GM18507 (cell line): ENCODE measurements around the gene CFAP210.
"Not testable (repeated sequence)": the region's sequence is repeated elsewhere in the genome, so short reads cannot be mapped to it uniquely, and the experiment has no call there.

Experiments used
- DNase-seq: peaks from one replicate; pipeline ENCODE4 v3.0.0; 2011; ENCODE audit warnings: low read depth; ENCODE audit not compliant: insufficient read length; ENCODE audit errors: extremely low spot score
- FAIRE-seq: peaks from 2 replicates; lab custom pipeline; 2011; peaks lifted over from hg19 to GRCh38; lab: Jason Lieb, UNC

Gene CFAP210

GRCh38 chr2:169714699-169715098 lies 20.5 kb upstream of the CFAP210 start:
- FAIRE-seq: no peak
- DNase-seq: no peak

DNA sequence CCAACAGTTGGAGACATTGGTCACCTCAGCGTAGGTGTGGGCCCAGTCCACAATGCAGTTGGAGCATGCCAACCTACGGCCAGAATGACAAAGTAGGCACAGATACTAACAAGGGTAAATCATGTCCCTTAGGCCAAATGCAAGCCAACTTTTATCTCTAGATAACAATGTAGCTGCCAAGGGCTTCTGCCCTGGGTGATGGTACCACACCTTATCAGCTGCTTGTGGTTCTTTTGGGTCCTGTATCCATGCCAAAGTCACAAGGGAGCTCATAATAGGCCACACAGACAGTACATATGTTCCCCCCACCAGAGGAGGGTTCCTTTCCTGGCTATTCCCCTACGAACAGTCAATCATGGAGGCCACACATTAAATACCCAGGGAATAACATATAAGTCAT lies 19.1 kb upstream of the CFAP210 start:
- DNase-seq: no peak
- no peak for FAIRE-seq

DNA sequence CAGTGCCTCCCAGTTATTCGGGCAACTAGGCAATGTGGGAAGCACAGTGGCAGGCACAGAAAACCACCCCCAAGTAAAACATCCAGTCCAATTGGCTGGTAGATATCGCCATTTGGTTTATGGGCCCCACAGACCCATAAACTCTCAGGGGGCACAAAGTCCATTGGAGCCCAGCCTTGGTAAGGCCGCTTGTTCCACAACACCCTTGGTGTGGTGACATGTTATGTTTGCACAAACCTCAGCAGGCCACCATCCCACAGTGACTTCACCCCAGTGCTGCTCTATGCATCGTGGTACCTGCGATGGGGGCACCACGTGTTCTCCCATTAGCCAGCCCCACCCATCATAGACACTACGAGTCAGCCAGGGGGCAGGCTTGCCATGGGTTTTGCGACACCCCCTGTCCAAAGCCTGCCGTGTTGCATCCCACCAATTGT lies 18.6 kb upstream of the CFAP210 start:
- DNase-seq (no peak), FAIRE-seq (no peak)

GRCh38 chr2:169711751-169712509 lies 17.7 kb upstream of the CFAP210 start:
- DNase-seq (no peak), FAIRE-seq (no peak)

DNA sequence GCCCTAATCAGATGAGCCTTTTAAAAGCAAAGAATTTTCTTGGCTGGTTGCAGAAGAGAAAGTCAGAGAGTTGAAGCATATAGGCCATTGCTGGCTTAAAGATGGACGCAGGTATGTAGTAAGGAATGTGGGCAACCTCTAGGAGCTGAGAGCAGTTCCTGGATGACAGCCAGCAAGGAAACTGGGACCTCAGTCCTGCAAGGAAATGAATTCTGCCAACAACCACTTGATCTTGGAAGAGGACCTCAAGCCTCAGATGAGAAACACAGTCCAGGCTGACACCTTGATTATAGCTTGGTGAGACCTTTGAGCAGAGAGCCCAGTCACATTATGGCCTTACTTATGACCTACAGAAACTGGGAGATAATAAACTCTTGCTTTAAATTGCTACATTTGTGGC lies 15.8 kb upstream of the CFAP210 start:
- no peak for FAIRE-seq
- no peak for DNase-seq

- DNase-seq: no peak
- FAIRE-seq: no peak
Measured at GRCh38 chr2:169709331-169709730, 15.1 kb upstream of the CFAP210 start.

DNA sequence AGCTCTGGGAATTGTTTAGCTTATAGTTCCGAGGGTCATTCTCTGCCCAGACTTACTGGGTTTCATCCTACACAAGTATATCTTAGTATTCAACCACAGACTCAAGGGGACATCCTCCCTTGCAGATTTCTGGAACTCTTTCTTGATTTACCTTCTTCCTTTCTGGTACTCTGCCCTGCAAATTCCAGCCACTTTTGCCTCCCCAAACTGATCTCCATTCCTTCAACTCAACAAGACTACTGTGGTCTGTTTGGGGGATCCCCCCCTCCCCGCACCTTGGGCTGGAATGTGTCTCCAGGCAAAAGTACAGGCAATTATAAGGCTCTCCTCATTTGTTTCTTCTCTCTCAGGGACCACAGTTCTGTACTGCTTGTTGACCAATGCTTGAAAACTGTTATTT lies 13.4 kb upstream of the CFAP210 start:
- no peak for FAIRE-seq
- no peak for DNase-seq

GRCh38 chr2:169705927-169706326 lies 11.7 kb upstream of the CFAP210 start:
- DNase-seq (no peak), FAIRE-seq (no peak)

DNA sequence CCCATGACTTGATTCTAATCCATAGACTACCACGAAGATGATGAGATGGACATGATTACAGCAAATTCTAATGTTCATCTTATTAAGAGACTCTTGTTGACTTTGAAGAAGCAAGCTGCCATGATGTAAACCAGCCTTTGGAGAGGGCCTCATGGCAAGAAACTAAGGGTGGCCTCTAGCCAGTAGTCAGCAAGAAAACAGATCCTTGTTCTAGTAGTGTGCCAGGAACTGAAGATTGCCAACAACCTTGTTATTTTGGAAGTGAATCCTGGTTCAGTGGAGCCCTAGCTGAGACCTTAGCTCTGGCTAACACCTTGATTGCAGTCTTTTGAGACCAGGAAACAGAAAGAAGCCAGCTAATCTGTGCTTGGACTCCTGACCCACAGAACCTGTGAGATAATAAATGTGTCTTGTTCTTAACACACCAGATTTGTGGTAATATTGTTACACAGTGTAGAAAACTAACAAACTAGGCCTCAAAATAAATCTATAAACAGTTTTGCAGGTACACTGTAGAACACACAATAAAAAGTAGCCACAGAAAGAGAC lies 10.0 kb upstream of the CFAP210 start:
- FAIRE-seq (no peak), DNase-seq (no peak)

DNA sequence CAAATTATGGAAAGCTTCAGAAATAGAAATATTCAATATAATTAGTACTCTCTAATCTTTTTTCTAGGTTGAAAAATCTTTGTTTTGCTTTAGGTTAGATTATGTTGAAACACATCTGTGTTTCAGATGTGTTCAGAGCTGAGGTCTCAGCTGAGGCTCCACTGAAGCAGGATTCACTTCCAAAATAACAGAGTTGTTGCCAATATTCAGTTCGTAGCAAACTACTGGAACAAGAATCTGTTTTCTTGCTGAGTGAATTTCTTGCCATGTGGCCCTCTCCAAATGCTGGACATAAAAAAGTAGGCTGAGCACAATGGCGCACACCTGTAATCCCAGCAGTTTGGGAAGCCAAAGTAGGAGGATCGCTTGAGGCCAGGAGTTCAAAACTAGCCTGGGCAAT lies 8.8 kb upstream of the CFAP210 start:
- no peak for DNase-seq
- FAIRE-seq: no peak

- DNase-seq, FAIRE-seq: not testable (repeated sequence)
Measured at GRCh38 chr2:169699173-169699572, 5.0 kb upstream of the CFAP210 start.

DNA sequence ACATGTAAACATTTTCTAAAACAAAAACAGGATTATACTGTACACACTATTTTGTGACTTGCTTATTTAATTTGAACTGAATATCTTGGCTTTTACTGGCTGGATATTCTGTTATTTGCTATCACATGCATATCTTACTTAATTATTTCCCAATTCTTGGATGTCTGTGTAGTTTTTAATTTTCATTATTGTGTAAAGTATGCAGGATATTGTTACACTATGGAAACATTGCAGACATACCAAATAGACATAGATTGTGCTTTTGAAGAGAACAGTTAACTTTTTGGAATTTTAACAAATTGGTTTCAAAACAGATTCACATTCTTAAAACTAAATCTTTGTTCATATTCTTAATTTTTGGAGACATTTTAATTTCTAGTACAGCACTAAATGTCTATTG lies 2.2 kb upstream of the CFAP210 start:
- DNase-seq: no peak
- FAIRE-seq: no peak

DNA sequence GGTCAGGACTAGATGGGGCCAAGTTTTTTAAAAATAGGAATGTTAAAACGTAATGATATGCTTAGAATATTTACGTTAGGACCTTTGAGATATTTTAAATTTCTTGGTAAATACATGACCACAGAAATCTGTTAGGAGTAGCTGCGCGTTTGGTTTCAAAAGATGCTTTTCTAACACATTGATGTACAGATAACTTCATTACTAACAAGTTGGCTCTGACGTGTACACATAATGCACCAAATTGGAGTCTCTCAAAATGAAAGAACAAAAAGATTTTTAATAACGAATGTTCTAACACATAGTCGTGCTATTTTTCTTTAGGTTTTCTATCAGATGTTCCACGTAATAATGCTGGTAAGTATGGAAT lies 672 bp upstream of the CFAP210 start:
- FAIRE-seq: no peak
- no peak for DNase-seq

DNA sequence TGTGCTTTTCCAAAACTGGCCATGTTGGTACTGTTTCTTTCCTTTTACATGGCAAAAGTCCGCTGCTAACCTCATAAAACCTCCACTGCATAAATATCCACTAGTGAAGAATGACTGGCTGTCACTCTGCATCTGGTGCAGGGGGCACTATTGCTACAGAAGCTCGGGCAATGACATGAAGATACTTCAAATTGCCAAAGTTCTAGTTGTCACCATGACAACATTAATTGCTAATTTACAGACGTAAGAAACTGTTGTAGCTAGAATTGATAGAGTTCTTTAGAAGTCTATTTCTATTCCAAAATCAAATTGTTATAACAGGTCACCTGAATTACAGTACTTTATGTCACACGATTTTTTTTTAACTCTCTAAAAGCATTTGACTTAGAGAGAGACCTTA lies 845 bp downstream of the CFAP210 start:
- DNase-seq: no peak
- no peak for FAIRE-seq

- FAIRE-seq (no peak), DNase-seq (no peak)
Measured at GRCh38 chr2:169692718-169693117, 1.5 kb downstream of the CFAP210 start.

GRCh38 chr2:169690958-169691357 lies 3.2 kb downstream of the CFAP210 start:
- DNase-seq (no peak), FAIRE-seq (no peak)

DNA sequence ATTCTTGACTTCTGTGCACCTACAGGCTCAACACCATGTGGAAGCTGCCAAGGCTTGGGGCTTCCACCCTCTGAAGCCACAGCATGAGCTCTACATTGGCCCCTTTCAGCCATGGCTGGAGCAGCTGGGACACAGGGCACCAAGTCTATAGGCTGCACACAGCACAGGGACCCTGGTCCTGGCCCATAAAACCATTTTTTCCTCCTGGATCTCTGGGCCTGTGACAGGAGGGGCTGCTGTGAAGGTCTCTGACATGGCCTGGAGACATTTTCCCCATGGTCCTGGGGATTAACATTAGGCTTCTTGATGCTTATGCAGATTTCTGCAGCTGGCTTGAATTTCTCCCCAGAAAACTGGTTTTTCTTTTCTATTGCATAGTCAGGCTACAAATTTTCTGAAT lies 6.3 kb downstream of the CFAP210 start:
- not testable (repeated sequence) for FAIRE-seq, DNase-seq

GRCh38 chr2:169686825-169687224 lies 7.4 kb downstream of the CFAP210 start:
- DNase-seq, FAIRE-seq: not testable (repeated sequence)

DNA sequence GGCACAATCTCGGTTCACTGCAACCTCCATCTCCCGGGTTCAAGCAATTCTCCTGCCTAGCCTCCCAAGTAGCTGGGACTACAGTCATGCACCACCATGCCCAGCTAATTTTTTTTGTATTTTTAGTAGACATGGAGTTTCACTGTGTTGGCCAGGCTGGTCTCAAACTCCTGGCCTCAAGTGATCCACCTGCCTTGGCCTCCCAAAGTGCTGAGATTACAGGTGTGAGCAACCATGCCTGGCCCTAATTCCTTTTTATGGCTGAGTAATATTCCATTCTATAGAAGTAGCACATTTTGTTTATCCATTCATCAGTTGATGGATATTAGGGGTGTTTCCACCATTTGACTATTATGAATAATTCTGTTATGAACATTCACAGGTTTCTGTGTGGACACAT lies 9.5 kb downstream of the CFAP210 start:
- not testable (repeated sequence) for DNase-seq, FAIRE-seq

DNA sequence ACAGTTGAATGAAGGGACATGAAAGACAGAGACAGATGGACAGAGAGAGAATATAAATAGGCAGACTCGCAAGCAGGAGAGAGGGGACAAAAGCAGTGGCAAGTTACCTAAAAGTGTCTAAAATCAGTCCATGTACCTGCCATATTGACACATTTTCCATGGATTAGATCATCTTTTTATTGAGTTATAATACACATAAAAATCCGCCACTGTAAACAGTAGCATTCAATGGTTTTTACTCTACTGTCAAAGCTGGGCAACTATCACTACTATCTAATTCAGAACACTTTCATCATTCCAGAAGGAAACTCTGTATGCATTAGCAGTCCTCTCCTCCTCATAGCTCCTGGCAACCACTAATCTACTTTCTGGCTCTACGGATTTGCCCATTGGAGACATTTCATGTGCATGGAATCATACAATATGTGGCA lies 10.1 kb downstream of the CFAP210 start:
- DNase-seq (no peak), FAIRE-seq (no peak)

- DNase-seq: no peak
- FAIRE-seq: no peak
Measured at GRCh38 chr2:169683425-169684134, 10.6 kb downstream of the CFAP210 start.
